Measurements from ENCODE around the gene FAM171A2. TPM values are rescaled to one million over a fixed set of nuclear protein-coding genes. Genes with fewer than 3 reads are reported as not detected.

The FAM171A2 gene
- total RNA-seq, 1 experiment from 2014 or later, result 0.30 TPM

- Mint-ChIP-seq H3K9me3 (ENCODE audit: unreplicated experiment) (no peaks in the 10 kb centered on the region), H3K36me3 (ENCODE audit: insufficient read depth, unreplicated experiment) (peaks cover 84% of the 10 kb centered on the region), H3K4me1 (ENCODE audit: insufficient read depth, unreplicated experiment) (no peaks in the 10 kb centered on the region), H3K27ac (ENCODE audit: low read depth, unreplicated experiment) (no peak overlapping the region), H3K27me3 (ENCODE audit: insufficient read depth, unreplicated experiment) (no peaks in the 10 kb centered on the region), H3K4me3 (ENCODE audit: unreplicated experiment) (no peak overlapping the region)
- TF ChIP-seq, protein P1, sequence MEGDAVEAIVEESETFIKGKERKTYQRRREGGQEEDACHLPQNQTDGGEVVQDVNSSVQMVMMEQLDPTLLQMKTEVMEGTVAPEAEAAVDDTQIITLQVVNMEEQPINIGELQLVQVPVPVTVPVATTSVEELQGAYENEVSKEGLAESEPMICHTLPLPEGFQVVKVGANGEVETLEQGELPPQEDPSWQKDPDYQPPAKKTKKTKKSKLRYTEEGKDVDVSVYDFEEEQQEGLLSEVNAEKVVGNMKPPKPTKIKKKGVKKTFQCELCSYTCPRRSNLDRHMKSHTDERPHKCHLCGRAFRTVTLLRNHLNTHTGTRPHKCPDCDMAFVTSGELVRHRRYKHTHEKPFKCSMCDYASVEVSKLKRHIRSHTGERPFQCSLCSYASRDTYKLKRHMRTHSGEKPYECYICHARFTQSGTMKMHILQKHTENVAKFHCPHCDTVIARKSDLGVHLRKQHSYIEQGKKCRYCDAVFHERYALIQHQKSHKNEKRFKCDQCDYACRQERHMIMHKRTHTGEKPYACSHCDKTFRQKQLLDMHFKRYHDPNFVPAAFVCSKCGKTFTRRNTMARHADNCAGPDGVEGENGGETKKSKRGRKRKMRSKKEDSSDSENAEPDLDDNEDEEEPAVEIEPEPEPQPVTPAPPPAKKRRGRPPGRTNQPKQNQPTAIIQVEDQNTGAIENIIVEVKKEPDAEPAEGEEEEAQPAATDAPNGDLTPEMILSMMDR (IDR thresholded peaks at IDR 0.05; ENCODE audit: unreplicated experiment), result no peak
- ChIA-PET POLR2A (no interaction called here), CTCF (interaction anchor here (0.6 kb wide), 1 partner anchor 34 kb away, joined by 3 read pairs; no protein-coding TSS in a partner anchor)
- intact Hi-C loops (cut with micrococcal nuclease), result loop anchor here (5.0 to 10.0 kb wide), 2 partner anchors 100 to 232 kb away; partner anchors contain the start of gene GPATCH8
- no peak for DNase-seq (ENCODE audit: unreplicated experiment)
- BruUV-seq (replicated peaks), result no TSS peak
Measured at GRCh38 chr17:44402564-44403172, 39.0 kb upstream of the FAM171A2 start.

- no TSS peak for BruUV-seq (replicated peaks)
- H3K9me3 Mint-ChIP-seq (ENCODE audit: unreplicated experiment), result no peaks in the 10 kb centered on the region
- peak; percentile 38 for DNase-seq (ENCODE audit: unreplicated experiment)
- TF ChIP-seq, protein P1 (IDR thresholded peaks at IDR 0.05; ENCODE audit: unreplicated experiment), result peak; percentile 39
- H3K27me3 Mint-ChIP-seq (ENCODE audit: insufficient read depth, unreplicated experiment), result no peaks in the 10 kb centered on the region
- H3K4me1 Mint-ChIP-seq (ENCODE audit: insufficient read depth, unreplicated experiment), result no peaks in the 10 kb centered on the region
- no peak overlapping the region for H3K4me3 Mint-ChIP-seq (ENCODE audit: unreplicated experiment)
- peaks cover 88% of the 10 kb centered on the region for H3K36me3 Mint-ChIP-seq (ENCODE audit: insufficient read depth, unreplicated experiment)
- ChIA-PET CTCF (interaction anchor here (0.6 to 2.8 kb wide), 14 partner anchors 9 to 563 kb away, joined by 3 to 12 read pairs (median 4); no protein-coding TSS in a partner anchor), POLR2A (interaction anchor here (0.7 kb wide), 1 partner anchor 28 kb away, joined by 3 read pairs; no protein-coding TSS in a partner anchor)
- no peak overlapping the region for H3K27ac Mint-ChIP-seq (ENCODE audit: low read depth, unreplicated experiment)
- intact Hi-C loops (cut with micrococcal nuclease), result loop anchor here (1.0 to 10.0 kb wide), 3 partner anchors 102 to 234 kb away; partner anchors contain the start of gene GPATCH8
Measured at GRCh38 chr17:44400226-44400847, 36.7 kb upstream of the FAM171A2 start.

DNA sequence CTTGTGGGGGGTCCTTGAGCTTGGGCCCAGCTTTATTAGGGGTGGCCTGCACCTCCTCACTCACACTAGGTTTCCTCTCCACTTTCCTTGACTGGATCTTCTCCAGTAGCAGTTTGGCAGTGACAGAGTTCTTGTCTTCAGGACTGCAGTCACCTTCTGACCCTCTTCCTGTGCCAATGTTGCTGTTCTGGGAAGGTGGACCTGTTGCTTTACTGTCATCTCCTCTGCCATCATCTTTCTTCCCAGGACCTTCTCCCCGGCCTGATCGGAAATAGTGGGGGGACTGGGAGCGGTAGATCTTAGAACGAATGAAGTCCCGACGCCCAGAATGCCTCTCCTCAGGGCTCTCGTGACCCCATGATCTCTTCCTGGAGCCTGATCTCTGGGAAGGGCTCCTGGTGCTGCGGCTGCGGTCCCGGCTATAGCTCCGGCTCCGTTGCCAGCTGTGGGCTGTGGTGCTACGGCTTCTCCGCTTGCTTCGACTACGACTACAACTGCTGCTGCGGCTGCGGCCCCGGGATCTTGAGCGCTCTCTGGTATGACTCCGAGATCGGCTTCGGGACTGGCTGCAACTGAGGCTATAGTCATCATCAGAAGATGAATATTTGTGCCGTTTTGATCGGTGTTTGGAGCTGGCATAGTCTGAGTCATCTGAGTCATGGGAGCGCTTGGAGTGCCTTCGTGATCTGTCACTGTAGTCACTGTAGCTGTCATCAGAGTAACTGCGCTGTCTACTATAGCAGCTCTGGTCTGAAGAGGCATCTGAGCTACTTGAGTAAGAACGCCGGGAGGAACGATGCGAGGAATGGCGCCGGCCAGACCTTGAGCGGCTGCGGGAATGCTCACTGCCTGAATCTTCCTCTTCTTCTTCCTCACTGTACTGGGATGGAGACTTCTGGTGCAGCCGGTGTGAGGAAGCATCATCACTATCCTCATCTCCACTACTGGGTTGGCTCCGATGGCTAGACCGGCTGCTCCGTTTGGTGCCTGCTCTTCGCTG lies 35.3 kb upstream of the FAM171A2 start:
- Mint-ChIP-seq H3K4me3 (ENCODE audit: unreplicated experiment) (no peak overlapping the region), H3K27me3 (ENCODE audit: insufficient read depth, unreplicated experiment) (no peaks in the 10 kb centered on the region), H3K9me3 (ENCODE audit: unreplicated experiment) (no peaks in the 10 kb centered on the region), H3K36me3 (ENCODE audit: insufficient read depth, unreplicated experiment) (peaks cover 84% of the 10 kb centered on the region), H3K4me1 (ENCODE audit: insufficient read depth, unreplicated experiment) (no peaks in the 10 kb centered on the region), H3K27ac (ENCODE audit: low read depth, unreplicated experiment) (no peak overlapping the region)
- DNase-seq (ENCODE audit: unreplicated experiment), result no peak
- ChIA-PET POLR2A (interaction anchor here (1.3 kb wide), 1 partner anchor 15 kb away, joined by 6 read pairs; no protein-coding TSS in a partner anchor), CTCF (interaction anchor here (0.6 to 2.8 kb wide), 11 partner anchors 8 to 271 kb away, joined by 3 to 12 read pairs (median 4); no protein-coding TSS in a partner anchor)
- BruUV-seq (replicated peaks), result no TSS peak
- TF ChIP-seq, protein P1 (IDR thresholded peaks at IDR 0.05; ENCODE audit: unreplicated experiment), result no peak
- intact Hi-C loops (cut with micrococcal nuclease), result no loop called here

All from MCF 10A (cell line).